GM18861 (cell line): ENCODE data around the gene NRF1.
A peak's percentile ranks its signal among the peaks of the same experiment; 100 is the strongest.
"Not testable (repeated sequence)": the region's sequence is repeated elsewhere in the genome, so short reads cannot be mapped to it uniquely, and the experiment has no call there.

Experiments
- ATAC-seq: cut with Tn5 transposase; IDR thresholded peaks from one replicate; pipeline ENCODE4 v1.9.1; 2021; ENCODE audit not compliant: unreplicated experiment

NRF1 gene

DNA sequence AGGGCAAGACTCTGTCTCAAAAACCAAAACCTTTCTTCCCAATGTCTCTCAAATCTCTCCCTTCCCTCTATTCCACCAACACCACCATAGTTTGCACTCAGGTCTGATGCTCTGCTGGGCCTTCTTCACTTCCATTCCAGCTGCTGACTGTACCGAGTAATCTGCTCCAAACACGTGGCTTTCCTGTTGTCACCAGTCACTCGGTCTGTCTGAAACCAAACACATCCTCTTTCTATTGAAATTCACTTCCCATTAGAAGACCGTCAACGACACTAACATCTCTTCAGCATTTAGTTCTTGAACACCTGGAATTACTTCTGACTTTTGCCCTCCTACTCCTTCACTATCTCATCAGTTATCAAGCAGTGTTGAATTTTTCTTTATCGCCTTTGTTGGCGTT is 4.7 kb upstream of the NRF1 start:
- no peak for ATAC-seq

DNA sequence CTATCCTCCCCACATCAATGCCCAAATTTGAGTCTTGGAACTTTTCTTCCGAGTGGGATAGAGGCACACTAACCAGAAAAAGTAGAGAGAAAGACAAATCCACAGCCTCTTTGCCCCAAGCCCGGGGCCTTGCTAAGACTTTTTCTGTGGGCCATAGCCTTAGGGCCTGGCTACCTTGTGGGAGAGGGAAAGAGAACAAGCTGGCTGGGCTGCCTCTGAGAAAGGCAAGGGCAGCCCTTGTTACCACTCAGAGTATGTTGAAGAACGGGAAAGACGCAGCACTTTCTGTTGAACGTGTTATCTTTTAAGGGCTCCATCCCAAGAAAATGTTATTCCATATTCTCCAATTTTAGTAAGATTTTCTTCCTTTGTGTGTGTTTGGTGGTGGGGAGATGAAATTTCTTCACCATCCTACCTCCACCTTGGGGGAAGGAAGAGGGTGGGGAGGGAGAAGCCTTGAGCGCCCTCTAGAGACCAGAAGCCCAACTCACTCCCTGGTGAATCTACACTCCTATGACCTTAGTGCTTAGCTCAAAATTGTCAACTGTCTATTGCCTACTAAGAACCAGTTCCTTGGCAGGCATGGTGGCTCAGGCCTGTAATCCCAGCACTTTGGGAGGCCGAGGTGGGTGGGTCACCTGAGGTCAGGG is 3.9 kb upstream of the NRF1 start:
- ATAC-seq, result no peak

- no peak for ATAC-seq
Measured at GRCh38 chr7:129609666-129610065, 1.9 kb upstream of the NRF1 start.

- no peak for ATAC-seq
Measured at GRCh38 chr7:129610709-129611245, 743 bp upstream of the NRF1 start.

DNA sequence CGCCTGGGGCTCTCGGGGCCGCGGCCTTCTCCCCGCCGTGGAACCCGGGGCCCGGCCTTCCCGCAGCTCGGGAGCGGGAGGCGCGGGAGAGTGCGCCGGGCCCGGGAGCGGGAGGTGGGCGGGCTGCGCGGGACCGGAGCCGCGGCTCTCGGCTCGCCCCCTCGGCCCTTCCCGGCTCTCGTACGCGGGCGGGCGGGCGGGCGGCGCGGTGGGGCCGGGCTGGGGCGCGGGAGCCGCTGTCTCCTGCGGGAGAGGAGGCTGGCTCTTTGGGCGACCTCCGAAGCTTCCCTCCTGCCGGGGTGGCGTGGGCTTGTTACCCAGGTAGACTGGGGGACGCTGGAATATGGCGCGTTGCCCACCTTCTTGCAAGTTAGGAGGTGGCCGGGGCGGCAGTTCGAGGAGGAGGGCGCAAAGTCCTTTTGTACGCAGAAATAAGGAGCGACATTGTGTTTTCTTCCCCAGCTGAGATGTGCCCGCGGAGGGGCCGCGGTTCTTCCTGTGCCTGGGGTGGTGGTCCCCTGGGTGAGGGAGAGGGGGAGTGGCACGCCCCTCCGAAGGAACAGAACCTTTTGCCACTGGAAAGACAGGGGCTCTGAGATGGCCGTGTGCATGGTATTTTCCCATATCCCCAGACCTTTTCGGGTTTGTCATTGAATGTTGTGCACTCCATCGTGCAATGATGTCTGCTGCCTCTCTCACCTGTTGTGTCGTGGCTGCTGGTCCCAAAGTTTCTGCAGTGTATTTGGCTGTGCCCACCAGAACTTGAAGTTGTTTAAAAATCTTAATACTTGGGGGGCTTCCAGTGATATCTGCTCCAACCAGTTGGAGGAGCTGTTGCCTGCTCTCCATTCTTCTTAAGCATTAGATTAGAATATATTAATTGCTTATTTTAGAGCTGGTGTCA is 844 bp downstream of the NRF1 start:
- ATAC-seq, result no peak

GRCh38 chr7:129613016-129613337 is 1.5 kb downstream of the NRF1 start:
- ATAC-seq, result no peak

DNA sequence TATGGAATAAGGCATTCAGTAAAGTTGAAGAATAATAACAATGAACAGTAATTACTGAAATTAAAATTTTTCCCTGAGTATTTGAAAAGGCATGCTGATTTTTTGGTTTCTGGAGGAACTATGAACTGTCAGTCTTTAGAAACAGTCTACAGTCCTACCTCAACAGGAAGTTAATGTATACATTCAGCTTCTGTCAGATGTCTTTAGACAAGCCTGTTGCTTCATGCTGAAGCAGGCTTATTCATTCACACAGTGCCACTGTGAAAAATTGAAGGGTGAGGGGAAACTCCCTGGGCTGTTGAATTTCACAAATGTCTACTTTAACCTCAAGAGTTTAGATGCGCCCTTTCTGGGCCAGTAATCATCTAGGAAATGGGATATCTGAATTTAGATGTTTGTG is 3.5 kb downstream of the NRF1 start:
- peak; percentile 51 for ATAC-seq

- no peak for ATAC-seq
Measured at GRCh38 chr7:129616530-129616929, 5.0 kb downstream of the NRF1 start.

GRCh38 chr7:129617178-129617577 is 5.7 kb downstream of the NRF1 start:
- ATAC-seq, result no peak

GRCh38 chr7:129617652-129618051 is 6.1 kb downstream of the NRF1 start:
- no peak for ATAC-seq

DNA sequence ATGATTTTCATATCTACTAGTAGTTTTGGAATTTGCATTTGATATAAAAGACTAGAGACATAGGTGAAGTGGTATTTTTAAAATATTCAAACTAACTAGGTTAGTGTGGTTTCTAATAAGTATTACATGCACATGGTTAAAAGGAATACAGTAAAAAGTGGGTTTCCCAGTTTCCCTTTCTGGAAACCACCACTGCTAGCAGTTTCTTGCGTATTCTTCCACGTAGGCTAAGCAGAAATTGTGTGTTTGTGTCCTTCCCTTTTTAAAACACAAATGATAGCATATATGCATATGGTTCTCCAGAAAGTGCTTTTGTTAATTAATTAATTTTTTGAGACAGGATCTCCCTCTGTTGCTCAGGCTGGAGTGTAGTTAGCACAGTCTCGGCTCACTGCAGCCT is 15.4 kb downstream of the NRF1 start:
- ATAC-seq, result no peak

GRCh38 chr7:129630341-129630740 is 18.8 kb downstream of the NRF1 start:
- no peak for ATAC-seq

DNA sequence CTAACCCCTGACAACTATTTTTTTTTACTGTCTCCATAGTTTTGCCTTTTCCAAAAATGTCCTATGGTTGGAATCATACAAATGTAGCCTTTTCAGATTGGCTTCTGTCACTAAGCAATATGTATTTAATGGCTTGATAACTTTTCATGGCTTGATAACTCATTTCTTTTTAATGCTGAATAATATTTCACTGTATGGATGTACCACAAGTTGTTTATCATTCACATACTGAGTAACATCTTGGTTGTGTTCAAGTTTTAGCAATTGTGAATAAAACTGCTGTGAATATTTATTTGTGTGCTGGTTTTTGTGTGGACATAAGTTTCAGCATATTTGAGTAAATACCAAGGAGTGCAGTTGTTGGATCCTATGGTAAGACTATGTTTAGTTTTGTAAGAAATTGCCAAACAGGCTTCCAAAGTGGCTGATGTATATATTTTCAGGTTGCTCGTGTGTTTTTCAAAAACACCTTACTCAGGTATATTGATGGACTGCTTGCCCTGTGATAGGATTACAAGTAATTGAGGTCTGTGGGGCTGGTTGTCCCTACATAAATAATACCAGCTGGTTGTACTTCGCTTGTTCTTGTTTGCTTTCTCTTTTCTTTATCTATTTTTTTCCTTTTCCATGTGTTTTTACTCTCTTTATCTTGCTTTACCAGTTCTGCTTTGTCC is 23.0 kb downstream of the NRF1 start:
- no peak for ATAC-seq

DNA sequence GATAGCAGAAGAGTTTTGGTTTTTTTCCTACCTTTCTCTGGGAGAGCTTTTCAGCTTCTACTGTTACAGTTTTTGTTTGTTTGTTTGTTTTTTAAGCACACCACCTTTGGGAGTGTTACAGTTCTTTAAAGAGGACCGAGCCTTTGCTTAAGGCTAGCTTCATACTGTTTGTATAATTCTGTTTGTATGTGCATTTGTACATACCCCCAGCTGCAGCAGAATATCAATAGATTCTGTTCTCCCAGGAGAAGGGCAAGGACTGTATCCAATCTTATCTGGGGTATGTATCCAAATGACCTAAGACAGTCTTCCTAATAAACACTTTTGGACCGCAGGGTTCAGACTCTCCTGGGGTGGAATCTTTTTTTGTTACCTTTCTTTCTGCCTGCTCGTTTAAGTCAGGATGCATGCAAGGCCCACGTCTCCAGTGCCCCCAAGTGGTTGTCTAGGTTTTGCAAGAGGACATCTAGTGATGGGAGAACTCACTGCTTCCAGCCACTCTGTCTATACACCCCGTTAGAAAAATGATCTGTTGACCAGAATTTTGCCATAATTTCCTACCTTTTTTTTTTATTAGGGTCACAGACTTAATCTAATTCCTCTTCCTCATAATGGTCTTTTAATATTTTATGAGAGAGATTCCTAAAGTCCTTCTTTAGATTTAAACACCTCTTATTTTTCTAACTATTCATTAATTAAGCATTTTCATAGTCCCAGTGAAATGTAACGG is 23.9 kb downstream of the NRF1 start:
- peak; percentile 73 for ATAC-seq

DNA sequence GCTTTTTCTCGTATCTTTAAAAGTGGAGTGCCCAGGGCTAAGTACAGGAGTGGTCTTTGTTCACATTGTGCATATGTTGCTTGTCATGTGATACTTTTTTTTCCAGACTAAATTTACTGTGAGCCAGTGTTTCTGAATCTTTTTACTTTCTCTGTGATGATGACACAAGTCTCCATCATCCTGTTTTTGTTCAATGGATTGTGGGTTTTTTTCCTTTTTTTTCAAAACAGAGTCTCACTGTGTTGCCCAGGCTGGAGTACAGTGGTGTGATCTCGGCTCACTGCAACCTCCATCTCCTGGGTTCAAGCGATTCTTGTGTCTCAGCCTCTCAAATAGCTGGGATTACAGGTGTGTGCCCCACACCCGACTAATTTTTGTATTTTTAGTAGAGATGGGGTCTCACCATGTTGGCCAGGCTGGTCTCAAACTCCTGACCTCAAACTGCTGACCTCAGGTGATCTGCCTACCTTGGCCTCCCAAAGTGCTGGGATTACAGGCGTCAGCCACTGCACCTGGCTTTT is 24.6 kb downstream of the NRF1 start:
- not testable (repeated sequence) for ATAC-seq

- ATAC-seq, result no peak
Measured at GRCh38 chr7:129636641-129637040, 25.1 kb downstream of the NRF1 start.

- ATAC-seq, result no peak
Measured at GRCh38 chr7:129640400-129640799, 28.9 kb downstream of the NRF1 start.

DNA sequence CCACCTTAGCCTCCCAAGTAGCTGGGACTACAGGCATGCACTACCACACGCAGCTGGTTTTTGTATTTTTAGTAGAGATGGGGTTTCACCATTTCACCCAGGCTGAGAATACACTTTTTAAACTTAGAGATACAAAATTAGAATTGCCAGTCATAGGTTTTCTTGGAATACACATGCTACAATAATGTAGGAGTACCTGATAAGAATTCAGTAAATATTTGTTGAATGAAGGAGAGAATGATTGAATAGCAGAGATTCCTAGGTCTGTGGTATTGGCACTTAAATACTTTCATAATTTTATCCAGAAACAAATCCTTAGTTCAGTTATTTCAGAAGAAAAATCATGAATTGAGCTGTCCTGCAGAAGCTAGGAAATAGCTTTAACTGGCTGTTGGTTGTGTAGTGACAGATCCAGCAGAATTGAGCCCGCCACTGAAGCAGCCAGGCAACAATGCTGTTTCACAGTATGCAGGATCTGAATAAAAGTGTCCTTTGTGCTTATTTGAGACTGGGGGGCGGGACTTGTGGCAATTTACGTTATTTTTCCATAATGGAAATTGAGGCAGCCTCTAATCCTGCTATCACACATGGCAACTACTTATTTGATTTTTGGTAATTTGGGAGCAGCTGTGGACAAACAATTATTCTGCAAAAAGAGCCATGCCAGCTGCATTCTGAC is 31.5 kb downstream of the NRF1 start:
- ATAC-seq, result no peak

- no peak for ATAC-seq
Measured at GRCh38 chr7:129643550-129644170, 32.1 kb downstream of the NRF1 start.
